GM12864 (cell line): ENCODE measurements around the gene METAP2.

ENCODE experiments used
- DNase-seq: peaks from one replicate; pipeline ENCODE4 v3.0.0-alpha.2; 2011; ENCODE audit warnings: low read depth
- H3K4me3 ChIP-seq: 2 replicates; pipeline ENCODE4 v1.5.1; 2011; ENCODE audit warnings: mild to moderate bottlenecking, low read depth, low read length, control low read depth
- TF ChIP-seq, protein P1 (sequence below): IDR thresholded peaks from 2 replicates; pipeline ENCODE4 v1.5.1; 2011; ENCODE audit warnings: low read depth, mild to moderate bottlenecking, moderate library complexity, low read length, control low read depth, inconsistent platforms; ENCODE audit errors: missing control alignments

The METAP2 gene

DNA sequence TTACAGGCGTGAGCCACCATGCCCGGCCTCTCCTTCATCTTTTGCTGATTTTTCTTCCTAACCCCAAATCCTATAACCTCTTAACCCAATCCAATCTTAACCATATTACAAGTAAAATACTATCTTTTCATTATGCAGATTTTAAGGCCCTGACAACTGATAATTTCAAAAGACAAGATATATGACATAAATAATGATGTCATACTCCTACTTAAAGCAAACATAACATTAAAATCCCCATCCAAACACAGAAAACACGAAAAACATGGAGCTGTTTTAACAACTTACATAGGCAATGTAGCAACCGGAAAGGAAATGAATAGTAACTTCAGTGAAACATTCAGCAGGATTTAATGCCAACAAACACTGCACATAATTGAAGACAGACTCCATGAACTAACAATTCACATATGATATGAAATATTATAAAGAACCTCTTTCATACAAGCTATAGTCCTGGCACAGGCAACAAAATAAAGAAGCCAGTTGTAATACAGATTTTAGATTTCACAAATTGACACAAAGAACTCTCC is 55.8 kb downstream of the METAP2 start:
- TF ChIP-seq, protein P1, sequence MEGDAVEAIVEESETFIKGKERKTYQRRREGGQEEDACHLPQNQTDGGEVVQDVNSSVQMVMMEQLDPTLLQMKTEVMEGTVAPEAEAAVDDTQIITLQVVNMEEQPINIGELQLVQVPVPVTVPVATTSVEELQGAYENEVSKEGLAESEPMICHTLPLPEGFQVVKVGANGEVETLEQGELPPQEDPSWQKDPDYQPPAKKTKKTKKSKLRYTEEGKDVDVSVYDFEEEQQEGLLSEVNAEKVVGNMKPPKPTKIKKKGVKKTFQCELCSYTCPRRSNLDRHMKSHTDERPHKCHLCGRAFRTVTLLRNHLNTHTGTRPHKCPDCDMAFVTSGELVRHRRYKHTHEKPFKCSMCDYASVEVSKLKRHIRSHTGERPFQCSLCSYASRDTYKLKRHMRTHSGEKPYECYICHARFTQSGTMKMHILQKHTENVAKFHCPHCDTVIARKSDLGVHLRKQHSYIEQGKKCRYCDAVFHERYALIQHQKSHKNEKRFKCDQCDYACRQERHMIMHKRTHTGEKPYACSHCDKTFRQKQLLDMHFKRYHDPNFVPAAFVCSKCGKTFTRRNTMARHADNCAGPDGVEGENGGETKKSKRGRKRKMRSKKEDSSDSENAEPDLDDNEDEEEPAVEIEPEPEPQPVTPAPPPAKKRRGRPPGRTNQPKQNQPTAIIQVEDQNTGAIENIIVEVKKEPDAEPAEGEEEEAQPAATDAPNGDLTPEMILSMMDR: no peak
- DNase-seq: no peak
- no peak overlapping the region for H3K4me3 ChIP-seq

DNA sequence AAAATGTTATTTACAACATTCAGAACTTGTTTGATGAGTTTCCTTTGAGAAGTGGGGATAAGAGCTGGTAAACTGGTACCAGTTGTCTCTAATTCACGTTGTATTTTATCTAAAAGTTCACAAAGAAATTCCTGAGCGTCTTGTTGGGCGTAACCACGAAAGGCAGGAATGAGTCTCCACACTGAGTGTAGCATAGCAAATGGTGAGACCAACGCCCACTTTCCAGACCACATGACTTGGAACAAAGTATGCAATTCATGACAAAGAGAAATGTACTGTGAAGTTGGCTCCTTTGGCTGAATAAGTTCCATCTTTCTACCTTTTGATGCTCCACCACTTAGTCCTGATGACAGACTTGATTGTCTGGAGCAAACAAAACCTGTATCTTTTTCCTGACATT is 58.9 kb downstream of the METAP2 start:
- TF ChIP-seq, protein P1: no peak
- DNase-seq: no peak
- H3K4me3 ChIP-seq: no peak overlapping the region

DNA sequence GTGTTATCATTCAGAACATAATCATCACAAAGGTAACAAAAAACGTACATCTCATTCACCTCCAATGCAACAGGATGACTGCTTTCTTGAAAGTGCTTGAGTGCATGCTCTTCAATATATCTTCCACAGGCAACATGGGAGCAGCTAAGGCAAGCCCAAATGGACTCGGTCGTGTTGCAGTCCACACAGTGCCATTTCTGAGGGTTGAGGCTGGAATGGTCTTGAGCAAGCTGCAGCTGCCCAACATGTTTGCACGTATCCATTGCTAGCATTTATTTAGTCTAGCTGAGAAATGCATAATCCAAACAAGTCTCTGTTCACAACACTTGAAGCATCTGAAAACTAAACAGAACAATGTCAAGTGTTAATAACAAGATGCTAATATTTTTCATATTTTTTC is 60.0 kb downstream of the METAP2 start:
- no peak overlapping the region for H3K4me3 ChIP-seq
- no peak for DNase-seq
- TF ChIP-seq, protein P1: no peak

DNA sequence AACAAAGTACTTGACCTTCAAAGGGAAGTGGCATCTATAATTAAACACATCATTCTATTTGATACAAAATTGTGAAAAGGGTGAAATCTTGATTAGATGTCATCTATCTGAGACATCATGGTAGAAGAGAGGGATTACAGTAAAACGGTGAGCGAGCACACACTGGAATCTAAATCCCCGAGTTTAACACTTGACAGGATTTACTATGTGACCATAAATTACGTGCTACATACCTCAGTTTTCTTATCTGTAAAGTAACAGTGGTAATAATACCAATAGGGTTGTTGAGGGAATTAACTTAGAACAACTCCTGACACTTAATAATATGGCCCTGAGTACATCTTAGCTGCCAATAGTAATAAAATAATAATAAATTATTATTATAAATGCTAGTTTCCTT is 64.1 kb downstream of the METAP2 start:
- no peak overlapping the region for H3K4me3 ChIP-seq
- no peak for DNase-seq
- TF ChIP-seq, protein P1: no peak

DNA sequence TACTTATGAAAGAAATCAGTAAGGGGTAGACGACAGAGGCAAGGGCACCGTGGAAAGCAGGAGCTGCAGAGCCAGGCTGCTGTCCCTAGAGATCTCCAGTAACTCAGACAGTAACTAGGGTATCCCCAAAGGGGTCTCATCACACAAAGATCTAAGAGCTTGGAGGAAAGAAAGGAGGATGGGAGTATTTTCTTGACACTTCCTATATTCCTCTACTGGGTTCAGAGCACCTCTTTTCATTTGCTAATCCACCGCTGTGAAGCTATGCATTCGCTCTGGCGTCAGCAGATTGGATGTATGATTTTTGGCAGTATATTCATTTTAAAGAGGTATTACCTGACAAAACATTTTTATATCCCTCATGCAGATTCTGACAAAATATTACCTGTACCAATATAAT is 64.7 kb downstream of the METAP2 start:
- TF ChIP-seq, protein P1: no peak
- H3K4me3 ChIP-seq: no peak overlapping the region
- no peak for DNase-seq

DNA sequence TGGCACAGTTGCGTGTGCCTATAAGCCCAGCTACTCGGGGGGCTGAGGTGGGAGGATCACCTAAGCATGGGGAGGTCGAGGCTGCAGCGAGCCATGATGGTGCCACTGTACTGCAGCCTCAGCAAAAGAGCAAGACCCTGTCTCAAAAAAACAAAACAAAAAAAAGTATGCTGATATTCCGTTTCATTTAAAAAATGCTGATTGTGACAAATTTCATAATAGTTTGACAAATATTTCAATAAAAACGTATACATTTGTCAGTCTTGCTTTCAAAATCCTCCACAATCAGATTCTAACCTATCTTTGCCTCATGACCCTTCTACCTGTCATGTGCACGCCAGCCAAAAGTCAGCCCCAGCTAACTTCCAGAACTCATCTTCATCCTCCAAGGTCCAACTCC is 67.5 kb downstream of the METAP2 start:
- no peak for DNase-seq
- TF ChIP-seq, protein P1: no peak

DNA sequence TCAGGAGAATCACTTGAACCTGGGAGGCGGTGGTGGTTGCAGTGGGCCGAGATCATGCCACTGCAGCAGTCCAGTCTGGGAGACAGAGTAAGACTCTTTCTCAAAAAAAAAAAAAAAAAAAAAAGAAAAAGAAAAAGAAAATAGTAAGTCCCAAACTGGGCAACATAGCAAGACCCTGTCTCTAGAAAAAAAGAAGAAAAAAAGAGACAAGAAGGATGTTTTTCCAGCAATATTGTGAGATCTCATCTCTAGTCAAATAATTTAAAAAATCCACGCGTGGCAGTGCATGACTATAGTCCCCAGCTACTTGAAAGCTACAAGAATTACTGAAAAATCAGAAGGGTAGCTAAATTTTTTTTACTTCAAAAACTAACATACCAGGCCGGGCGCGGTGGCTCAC is 69.4 kb downstream of the METAP2 start:
- TF ChIP-seq, protein P1: no peak
- H3K4me3 ChIP-seq: no peak overlapping the region
- no peak for DNase-seq

More for the DNA sequence above, 67.5 kb downstream of the METAP2 start:
- no peak overlapping the region for H3K4me3 ChIP-seq
